ENCODE results near the gene GCH1.

The GCH1 gene

DNA sequence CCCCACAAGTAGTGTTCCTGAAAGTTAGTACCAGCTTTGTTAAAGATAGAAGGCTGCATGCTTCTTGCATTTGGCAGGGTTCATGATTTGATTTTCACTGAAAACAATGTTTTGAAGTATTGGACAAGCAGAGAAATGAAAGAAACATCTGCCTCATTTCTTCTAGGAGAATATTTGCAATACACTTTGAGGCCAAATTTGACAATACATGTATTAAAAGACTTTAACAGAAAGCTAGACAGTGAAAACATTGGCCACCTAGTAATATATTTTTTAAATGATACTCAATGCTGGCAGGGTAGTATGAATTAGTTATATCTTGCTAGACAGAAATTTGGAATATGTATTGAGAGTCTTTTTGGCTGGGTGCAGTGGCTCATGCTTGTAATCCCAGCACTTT lies 68.5 kb downstream of the GCH1 start:
- H3K27me3 Mint-ChIP-seq (ENCODE audit: low read depth): peaks cover 6% of the 10 kb centered on the region
- no peaks in the 10 kb centered on the region for H3K36me3 Mint-ChIP-seq (ENCODE audit: low read depth)
- peaks cover 10% of the 10 kb centered on the region for H3K9me3 Mint-ChIP-seq
- no peak overlapping the region for H3K27ac Mint-ChIP-seq
- H3K4me1 Mint-ChIP-seq: no peaks in the 10 kb centered on the region
- TF ChIP-seq, protein P1, sequence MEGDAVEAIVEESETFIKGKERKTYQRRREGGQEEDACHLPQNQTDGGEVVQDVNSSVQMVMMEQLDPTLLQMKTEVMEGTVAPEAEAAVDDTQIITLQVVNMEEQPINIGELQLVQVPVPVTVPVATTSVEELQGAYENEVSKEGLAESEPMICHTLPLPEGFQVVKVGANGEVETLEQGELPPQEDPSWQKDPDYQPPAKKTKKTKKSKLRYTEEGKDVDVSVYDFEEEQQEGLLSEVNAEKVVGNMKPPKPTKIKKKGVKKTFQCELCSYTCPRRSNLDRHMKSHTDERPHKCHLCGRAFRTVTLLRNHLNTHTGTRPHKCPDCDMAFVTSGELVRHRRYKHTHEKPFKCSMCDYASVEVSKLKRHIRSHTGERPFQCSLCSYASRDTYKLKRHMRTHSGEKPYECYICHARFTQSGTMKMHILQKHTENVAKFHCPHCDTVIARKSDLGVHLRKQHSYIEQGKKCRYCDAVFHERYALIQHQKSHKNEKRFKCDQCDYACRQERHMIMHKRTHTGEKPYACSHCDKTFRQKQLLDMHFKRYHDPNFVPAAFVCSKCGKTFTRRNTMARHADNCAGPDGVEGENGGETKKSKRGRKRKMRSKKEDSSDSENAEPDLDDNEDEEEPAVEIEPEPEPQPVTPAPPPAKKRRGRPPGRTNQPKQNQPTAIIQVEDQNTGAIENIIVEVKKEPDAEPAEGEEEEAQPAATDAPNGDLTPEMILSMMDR (IDR thresholded peaks at IDR 0.05; ENCODE audit: unreplicated experiment in 3 of 3): no peak
- H3K4me3 Mint-ChIP-seq: no peak overlapping the region

DNA sequence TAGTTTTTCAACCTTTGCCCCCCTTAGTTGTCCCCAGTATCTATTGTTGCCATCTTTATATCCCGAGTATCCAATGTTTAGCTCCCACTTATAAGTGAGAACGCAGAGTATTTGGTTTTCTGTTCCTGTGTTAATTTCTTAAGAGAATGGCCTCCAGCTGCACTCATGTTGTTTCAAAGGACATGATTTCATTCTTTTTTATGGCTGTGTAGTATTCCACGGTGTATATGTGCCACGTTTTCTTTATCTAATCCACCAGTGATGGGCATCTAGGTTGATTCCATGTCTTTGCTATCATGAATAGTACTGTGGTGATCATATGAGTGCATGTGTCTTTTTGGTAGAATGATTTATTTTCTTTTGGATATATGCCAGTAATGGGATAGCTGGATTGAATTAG lies 72.0 kb downstream of the GCH1 start:
- Mint-ChIP-seq H3K4me3 (no peak overlapping the region), H3K4me1 (no peaks in the 10 kb centered on the region), H3K27me3 (ENCODE audit: low read depth) (peaks cover 5% of the 10 kb centered on the region), H3K36me3 (ENCODE audit: low read depth) (peaks cover 7% of the 10 kb centered on the region), H3K9me3 (peaks cover 18% of the 10 kb centered on the region), H3K27ac (no peak overlapping the region)
- TF ChIP-seq, protein P1 (IDR thresholded peaks at IDR 0.05; ENCODE audit: unreplicated experiment in 3 of 3): no peak

DNA sequence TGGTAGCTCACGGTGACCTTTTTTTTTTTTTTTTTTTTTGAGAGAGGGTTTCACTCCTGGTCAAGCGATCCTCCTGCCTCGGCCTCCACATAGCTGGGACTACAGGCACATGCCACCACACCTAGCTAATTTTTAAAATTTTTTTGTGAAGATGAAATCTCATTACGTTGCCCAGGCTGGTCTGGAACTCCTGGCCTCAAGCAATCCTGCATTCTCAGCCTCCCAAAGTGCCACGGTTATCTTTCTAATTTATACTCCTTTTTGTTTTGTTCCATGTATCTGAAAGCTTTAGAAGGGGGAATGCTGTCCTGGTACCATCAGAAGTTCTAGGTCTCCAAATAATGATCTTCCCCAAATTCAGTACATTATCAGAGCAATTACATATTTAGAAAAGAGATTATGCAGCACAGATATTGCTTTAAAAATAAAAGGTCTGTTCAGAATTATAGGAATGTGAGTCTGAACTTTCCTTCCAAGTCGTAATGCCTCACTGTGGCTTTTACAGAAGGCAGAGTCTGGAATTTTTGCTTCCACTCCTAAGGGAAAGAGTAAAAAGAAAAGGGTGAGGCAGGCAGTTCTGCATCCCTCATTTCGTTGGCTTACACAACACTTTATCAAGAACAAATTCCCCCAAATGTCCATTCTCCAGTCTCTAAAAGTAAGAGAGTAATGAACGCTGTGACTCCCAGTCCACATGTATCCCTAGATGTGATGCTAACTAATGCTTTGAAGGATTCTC lies 73.0 kb downstream of the GCH1 start:
- Mint-ChIP-seq H3K36me3 (ENCODE audit: low read depth) (peaks cover 7% of the 10 kb centered on the region), H3K4me3 (no peak overlapping the region), H3K27ac (no peak overlapping the region), H3K4me1 (no peaks in the 10 kb centered on the region), H3K27me3 (ENCODE audit: low read depth) (peaks cover 5% of the 10 kb centered on the region), H3K9me3 (peaks cover 24% of the 10 kb centered on the region)
- TF ChIP-seq, protein P1 (IDR thresholded peaks at IDR 0.05; ENCODE audit: unreplicated experiment in 3 of 3): no peak

DNA sequence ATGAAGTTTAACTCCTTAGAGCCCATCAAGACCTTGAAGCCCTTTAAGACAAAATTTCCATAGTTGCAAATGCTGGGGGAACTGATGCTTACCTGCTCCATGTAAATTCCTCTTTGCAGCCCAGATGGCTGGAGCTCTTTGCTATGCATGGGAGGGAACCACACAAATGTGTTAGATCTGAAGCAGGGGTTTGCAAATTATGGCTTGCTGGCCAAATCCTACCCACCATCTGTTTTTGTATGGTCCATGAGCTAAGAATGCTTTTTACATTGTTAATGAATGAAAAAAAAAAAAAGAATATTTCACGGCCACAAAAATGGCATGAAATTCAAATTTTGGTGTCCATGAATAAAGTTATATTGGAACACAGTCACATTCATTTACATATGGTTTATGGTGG lies 74.6 kb downstream of the GCH1 start:
- peaks cover 34% of the 10 kb centered on the region for H3K9me3 Mint-ChIP-seq
- H3K27ac Mint-ChIP-seq: no peak overlapping the region
- no peaks in the 10 kb centered on the region for H3K27me3 Mint-ChIP-seq (ENCODE audit: low read depth)
- no peak overlapping the region for H3K4me3 Mint-ChIP-seq
- no peaks in the 10 kb centered on the region for H3K4me1 Mint-ChIP-seq
- TF ChIP-seq, protein P1 (IDR thresholded peaks at IDR 0.05; ENCODE audit: unreplicated experiment in 3 of 3): no peak
- H3K36me3 Mint-ChIP-seq (ENCODE audit: low read depth): peaks cover 14% of the 10 kb centered on the region

DNA sequence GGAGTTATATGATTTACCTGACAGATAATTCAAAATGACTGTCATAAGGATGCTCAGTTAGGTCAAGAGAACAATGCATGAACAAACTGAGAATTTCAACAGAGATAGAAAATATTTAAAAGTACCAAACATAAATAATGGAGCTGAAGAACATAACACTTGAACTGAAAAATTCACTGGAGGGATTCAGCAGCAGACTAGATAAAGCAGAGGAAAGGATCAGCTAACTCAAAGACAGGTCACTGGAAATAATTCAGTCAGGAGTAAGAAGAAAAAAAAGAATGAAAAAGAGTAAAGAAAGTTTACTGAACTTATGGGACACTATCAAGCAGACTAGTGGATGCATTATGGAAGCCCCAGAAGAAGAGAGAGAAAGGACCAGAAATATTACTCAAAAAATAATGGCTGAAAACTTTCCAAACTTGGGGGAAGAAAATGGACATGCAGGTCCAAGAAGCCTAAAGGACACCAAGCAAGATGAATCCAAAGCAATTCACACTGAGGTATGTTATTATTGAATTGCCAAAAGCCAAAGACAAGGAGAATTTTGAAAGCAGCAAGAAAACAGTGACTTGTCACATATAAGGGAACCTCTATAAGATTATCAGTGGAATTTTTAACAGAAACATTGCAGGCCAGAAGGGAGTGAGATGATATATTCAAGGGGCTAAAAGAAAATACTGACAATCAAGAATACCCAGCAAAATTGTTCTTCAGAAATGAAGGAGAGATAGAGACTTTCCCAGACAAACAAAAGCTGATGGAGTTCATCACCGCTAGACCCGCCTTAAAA lies 78.7 kb downstream of the GCH1 start:
- peaks cover 33% of the 10 kb centered on the region for H3K9me3 Mint-ChIP-seq
- H3K4me1 Mint-ChIP-seq: no peaks in the 10 kb centered on the region
- TF ChIP-seq, protein P1 (IDR thresholded peaks at IDR 0.05; ENCODE audit: unreplicated experiment in 3 of 3): no peak
- H3K36me3 Mint-ChIP-seq (ENCODE audit: low read depth): peaks cover 14% of the 10 kb centered on the region
- H3K27ac Mint-ChIP-seq: no peak overlapping the region
- H3K4me3 Mint-ChIP-seq: no peak overlapping the region
- H3K27me3 Mint-ChIP-seq (ENCODE audit: low read depth): no peaks in the 10 kb centered on the region
